K562 (cell line): ENCODE results near the gene TBC1D9. TPM values are rescaled to one million over a fixed set of nuclear protein-coding genes. Genes with fewer than 3 reads are reported as not detected.

Experiments
- ATAC-seq: fragments of 200-7000 bp; cut with Tn5 transposase; 3 replicates; pipeline ENCODE4 v1.9.1; 2020; ENCODE audit warnings: moderate library complexity
- BruUV-seq: library from RNA; stranded (reverse); fragments of 400-500 nt; replicated peaks from 2 replicates; lab custom pipeline; 2021; lab: Mats Ljungman, UMichigan
- CTCF ChIA-PET: fragments of 300-600 bp; formaldehyde crosslinking; extraction: SDS; loops from one replicate; lab custom pipeline; 2021; ENCODE audit warnings: low intra/inter-chr PET ratio; lab: Yijun Ruan, JAX
- POLR2A ChIA-PET: fragments of 300-600, 350-650 bp; sonication (Branson Sonifier 250); formaldehyde crosslinking; extraction: SDS; loops from one replicate; lab custom pipeline; 2021; ENCODE audit warnings: antibody characterized with exemption, inconsistent platforms; lab: Yijun Ruan, JAX
- DNase-seq, 4 experiments: peaks; one replicate each; pipeline versions ENCODE4 v3.0.0 to v3.0.0-alpha.2; 2011 to 2018; ENCODE audit warnings: low spot score in 3 of 4, mixed read lengths in 3 of 4; ENCODE audit errors: extremely low read depth in 1 of 4
- FAIRE-seq: peaks from 2 replicates; lab custom pipeline; 2011; peaks lifted over from hg19 to GRCh38; lab: Jason Lieb, UNC
- H2AFZ ChIP-seq: 2 replicates; pipeline ENCODE4 v1.6.0; 2011; ENCODE audit warnings: low read depth, low read length, control low read depth, inconsistent platforms
- H3K27ac ChIP-seq: fragments of 200-600 bp; 3 replicates; pipeline ENCODE4 v1.8.0; 2011; ENCODE audit warnings: low read depth, mild to moderate bottlenecking, control low read depth, inconsistent platforms, low read length, moderate library complexity, mixed read lengths; ENCODE audit errors: extremely low read depth
- H3K27me3 ChIP-seq, 2 experiments: fragments of 300-600 bp in 1 of 2; 2 replicates in 1 of 2; 3 replicates in 1 of 2; pipeline versions ENCODE4 v1.6.0 to v1.8.0; 2011; ENCODE audit warnings: inconsistent platforms in 2 of 2, low read length in 2 of 2, mild to moderate bottlenecking in 1 of 2, mixed read lengths in 1 of 2, moderate library complexity in 1 of 2; ENCODE audit not compliant: control insufficient read depth in 2 of 2, insufficient read depth in 2 of 2
- H3K36me3 ChIP-seq: fragments of 300-600 bp; 3 replicates; pipeline ENCODE4 v1.8.0; 2011; ENCODE audit warnings: mild to moderate bottlenecking, low read length, inconsistent platforms; ENCODE audit not compliant: control insufficient read depth, insufficient read depth
- H3K4me1 ChIP-seq, 2 experiments: fragments of 200-600 bp in 1 of 2; replicated peaks in 1 of 2; 2 replicates in 1 of 2; 3 replicates in 1 of 2; pipeline versions ENCODE4 v1.5.1 to v1.8.0; 2011; ENCODE audit warnings: inconsistent platforms in 2 of 2, low read length in 2 of 2, mild to moderate bottlenecking in 1 of 2, mixed read lengths in 1 of 2, moderate library complexity in 1 of 2; ENCODE audit not compliant: control insufficient read depth in 2 of 2, insufficient read depth in 2 of 2
- H3K4me2 ChIP-seq: 2 replicates; pipeline ENCODE4 v1.6.1; 2011; ENCODE audit warnings: low read length, control low read depth, inconsistent platforms, mixed read lengths; ENCODE audit not compliant: insufficient read depth
- H3K4me3 ChIP-seq: fragments of 200-600 bp; sonication (generic), shearing (Covaris generic); 2 replicates; pipeline ENCODE4 v1.5.1; 2016; ENCODE audit warnings: control low read depth, inconsistent platforms
- H3K79me2 ChIP-seq: fragments of 200-600 bp; 3 replicates; pipeline ENCODE4 v1.8.0; 2011; ENCODE audit warnings: low read length, inconsistent platforms; ENCODE audit not compliant: control insufficient read depth, insufficient read depth
- H3K9ac ChIP-seq, 2 experiments: 2 replicates each; pipeline versions ENCODE4 v1.6.0 to v1.6.1; 2011; ENCODE audit warnings: low read depth in 2 of 2, low read length in 2 of 2, control low read depth in 1 of 2, inconsistent platforms in 1 of 2, mild to moderate bottlenecking in 1 of 2, mixed read lengths in 1 of 2; ENCODE audit not compliant: insufficient read depth in 1 of 2
- H3K9me1 ChIP-seq: one replicate; pipeline ENCODE4 v1.6.0; 2011; ENCODE audit warnings: inconsistent platforms, mild to moderate bottlenecking, low read length, moderate library complexity; ENCODE audit not compliant: control insufficient read depth, insufficient read depth
- H3K9me3 ChIP-seq: replicated peaks from 2 replicates; pipeline ENCODE4 v1.5.1; 2011; ENCODE audit warnings: low read depth, low read length, inconsistent platforms; ENCODE audit not compliant: control insufficient read depth, insufficient read depth
- H4K20me1 ChIP-seq: replicated peaks from 2 replicates; pipeline ENCODE4 v1.6.1; 2011; ENCODE audit warnings: low read length, inconsistent platforms, mixed read lengths; ENCODE audit not compliant: control insufficient read depth, insufficient read depth
- CHD4 ChIP-seq: fragments of 200-600 bp; sonication (generic); IDR thresholded peaks from 3 replicates; pipeline ENCODE4 v1.6.1; 2012; ENCODE audit warnings: low read depth, mild to moderate bottlenecking, mixed read lengths, low read length, inconsistent platforms; ENCODE audit not compliant: insufficient read depth, insufficient replicate concordance, poor library complexity, severe bottlenecking
- CTCF ChIP-seq, 3 experiments: IDR thresholded peaks in 2 of 3; conservative IDR thresholded peaks in 1 of 3; 2 replicates each; pipeline ENCODE4 v1.5.1; 2011 to 2012; ENCODE audit warnings: low read length in 3 of 3, mild to moderate bottlenecking in 3 of 3, control low read depth in 2 of 3, improper control_type of control experiment in 1 of 3, inconsistent platforms in 1 of 3, low read depth in 1 of 3, mixed read lengths in 1 of 3, moderate library complexity in 1 of 3; ENCODE audit not compliant: insufficient read depth in 2 of 3
- DACH1 ChIP-seq: fragments of 450-650 bp; IDR thresholded peaks from 2 replicates; pipeline ENCODE4 v1.6.1; 2018; ENCODE audit not compliant: partially characterized antibody
- HEY1 ChIP-seq: fragments of 250-450 bp; sonication (Bioruptor Pico); IDR thresholded peaks from 2 replicates; pipeline ENCODE4 v1.5.0; 2020; ENCODE audit warnings: mild to moderate bottlenecking, moderate library complexity, borderline replicate concordance
- KAT2B ChIP-seq: IDR thresholded peaks from one replicate; pipeline ENCODE4 v1.6.1; 2012; ENCODE audit warnings: low read depth, mild to moderate bottlenecking, control low read depth, inconsistent platforms, low read length, moderate library complexity
- MCM2 ChIP-seq: fragments of 450-650 bp; IDR thresholded peaks from 2 replicates; pipeline ENCODE4 v1.6.1; 2017; ENCODE audit warnings: low read depth, mild to moderate bottlenecking
- NR2C2 ChIP-seq, 2 experiments: fragments of 200-800 bp in 1 of 2; sonication (Bioruptor generic) in 1 of 2; sonication (generic) in 1 of 2; formaldehyde crosslinking in 1 of 2; IDR thresholded peaks; 2 replicates each; pipeline versions ENCODE4 v1.6.1 to v1.8.0; 2016 to 2022; ENCODE audit warnings: mild to moderate bottlenecking in 1 of 2, missing compliant biosample characterization in 1 of 2, missing genetic modification characterization in 1 of 2, missing genetic modification reagents in 1 of 2
- PHF21A ChIP-seq: fragments of 450-650 bp; IDR thresholded peaks from 2 replicates; pipeline ENCODE4 v1.6.1; 2017; ENCODE audit warnings: low read depth, borderline replicate concordance
- RAD21 ChIP-seq, 2 experiments: fragments of 250-450 bp in 1 of 2; fragments of 450-650 bp in 1 of 2; sonication (Bioruptor Pico) in 1 of 2; formaldehyde crosslinking in 1 of 2; IDR thresholded peaks in 1 of 2; conservative IDR thresholded peaks in 1 of 2; 2 replicates each; pipeline versions ENCODE4 v1.4.0 to v1.8.0; 2020 to 2022; ENCODE audit warnings: mild to moderate bottlenecking in 2 of 2, moderate library complexity in 1 of 2
- SREBF1 ChIP-seq: fragments of 150-350 bp; IDR thresholded peaks from 2 replicates; pipeline ENCODE4 v1.6.1; 2014; ENCODE audit warnings: antibody characterized with exemption, low read depth, low read length, borderline replicate concordance
- TCF3 ChIP-seq: sonication (generic); formaldehyde crosslinking; IDR thresholded peaks from 2 replicates; pipeline ENCODE4 v1.4.0; 2020; ENCODE audit warnings: mild to moderate bottlenecking, missing genetic modification reagents
- ZNF143 ChIP-seq: sonication (generic); formaldehyde crosslinking; IDR thresholded peaks from 2 replicates; pipeline ENCODE4 v1.9.0; 2022; ENCODE audit warnings: mild to moderate bottlenecking, missing genetic modification reagents
- ZNF668 ChIP-seq: fragments of 250-450 bp; sonication (Bioruptor Pico); IDR thresholded peaks from 2 replicates; pipeline ENCODE4 v1.8.0; 2022; ENCODE audit warnings: mild to moderate bottlenecking, inconsistent platforms
- WGBS: fragments of 100-300 bp; shearing (Covaris generic); methylation state at CpG from one replicate; pipeline ENCODE4 v1.1.6; 2016; ENCODE audit warnings: low coverage, mixed read lengths; ENCODE audit not compliant: insufficient coverage; ENCODE audit errors: missing lambda C conversion rate; 5-methylcytosine and 5-hydroxymethylcytosine counted together
- in situ Hi-C: fragments of 300-500 bp; cut with MboI; formaldehyde crosslinking; loops from 4 replicates; pipeline ENCODE4 v1.15.0; 2018; ENCODE audit warnings: inconsistent platforms, mixed read lengths
- intact Hi-C: fragments of 100-400 bp; cut with micrococcal nuclease; formaldehyde crosslinking; loops from 2 replicates; pipeline ENCODE4 v1.14.2; 2022
- polyA plus RNA-seq, 8 experiments: library from polyadenylated mRNA; depleted of rRNA in 4 of 8; stranded (reverse) in 5 of 8; unstranded in 3 of 8; fragments of >200 nt; fragmentation: Nextera tagmentation in 2 of 8; fragmentation: Illumina TruSeq in 1 of 8; extraction: Ambion mirVana in 2 of 8; extraction: Trizol in 1 of 8; gene quantifications; 2 replicates each; pipeline versions ENCODE4 v1.2.1 to v1.2.3, GENCODE V29; 2011 to 2014; ENCODE audit warnings: inconsistent platforms in 1 of 8, missing spikeins in 1 of 8
- total RNA-seq, 7 experiments: library from RNA; depleted of rRNA in 6 of 7; stranded (reverse); fragments of >200 nt in 6 of 7; fragmentation: Illumina TruSeq in 2 of 7; extraction: Trizol in 2 of 7; gene quantifications; 2 replicates each; pipeline versions ENCODE4 v1.2.1 to v1.2.3, GENCODE V29; 2011 to 2021; ENCODE audit warnings: low replicate concordance in 1 of 7
- TF ChIP-seq, protein P1 (sequence below), 3 experiments: fragments of 200-800 bp in 1 of 3; fragments of 250-450 bp in 1 of 3; fragments of 450-650 bp in 1 of 3; sonication (Bioruptor Pico) in 1 of 3; sonication (Bioruptor generic) in 1 of 3; formaldehyde crosslinking in 1 of 3; IDR thresholded peaks; 2 replicates each; pipeline versions ENCODE4 v1.6.1 to v1.8.0; 2016 to 2022; ENCODE audit warnings: mild to moderate bottlenecking in 2 of 3, missing genetic modification characterization in 2 of 3, missing compliant biosample characterization in 1 of 3, moderate library complexity in 1 of 3

The TBC1D9 gene
- total and polyA plus RNA-seq, 9 of the 15 experiments (the other 6 are each of a cell fraction or from before 2014, with no cell fraction given), result 0.13 TPM; not detected in 8

GRCh38 chr4:140607852-140608251 is 148.3 kb downstream of the TBC1D9 start:
- Histone ChIP-seq H3K9ac (no peak overlapping the region), H3K27ac (no peak overlapping the region), H3K27me3 (peaks cover 7 to 16% of the 10 kb centered on the region in 2 experiments; a peak in 3 of 5 replicates), H4K20me1 (no peaks in the 10 kb centered on the region), H3K79me2 (no peaks in the 10 kb centered on the region), H3K4me2 (no peak overlapping the region), H3K9me1 (no peaks in the 10 kb centered on the region), H2AFZ (no peak overlapping the region), H3K4me1 (no peaks in the 10 kb centered on the region), H3K36me3 (no peaks in the 10 kb centered on the region), H3K4me3 (no peak overlapping the region), H3K9me3 (no peaks in the 10 kb centered on the region)
- CTCF ChIA-PET, result interaction anchor here (3.9 kb wide), 1 partner anchor 248 kb away, joined by 51 read pairs; no protein-coding TSS in a partner anchor
- in situ Hi-C loops (loop anchor here (5.0 kb wide), 1 partner anchor 246 kb away; no protein-coding TSS in a partner anchor), intact Hi-C loops (no loop called here)
- BruUV-seq, result no TSS peak
- POLR2A ChIA-PET, result no interaction called here
- no peak for TF ChIP-seq PHF21A
- TF ChIP-seq RAD21 (CRISPR knock-in tag; conservative IDR thresholded peaks at IDR 0.05 in 1 of 2, IDR thresholded peaks at IDR 0.05 in 1 of 2), result no peak
- TF ChIP-seq KAT2B, result no peak
- TF ChIP-seq SREBF1, result no peak
- no peak for TF ChIP-seq MCM2
- TF ChIP-seq, protein P1, sequence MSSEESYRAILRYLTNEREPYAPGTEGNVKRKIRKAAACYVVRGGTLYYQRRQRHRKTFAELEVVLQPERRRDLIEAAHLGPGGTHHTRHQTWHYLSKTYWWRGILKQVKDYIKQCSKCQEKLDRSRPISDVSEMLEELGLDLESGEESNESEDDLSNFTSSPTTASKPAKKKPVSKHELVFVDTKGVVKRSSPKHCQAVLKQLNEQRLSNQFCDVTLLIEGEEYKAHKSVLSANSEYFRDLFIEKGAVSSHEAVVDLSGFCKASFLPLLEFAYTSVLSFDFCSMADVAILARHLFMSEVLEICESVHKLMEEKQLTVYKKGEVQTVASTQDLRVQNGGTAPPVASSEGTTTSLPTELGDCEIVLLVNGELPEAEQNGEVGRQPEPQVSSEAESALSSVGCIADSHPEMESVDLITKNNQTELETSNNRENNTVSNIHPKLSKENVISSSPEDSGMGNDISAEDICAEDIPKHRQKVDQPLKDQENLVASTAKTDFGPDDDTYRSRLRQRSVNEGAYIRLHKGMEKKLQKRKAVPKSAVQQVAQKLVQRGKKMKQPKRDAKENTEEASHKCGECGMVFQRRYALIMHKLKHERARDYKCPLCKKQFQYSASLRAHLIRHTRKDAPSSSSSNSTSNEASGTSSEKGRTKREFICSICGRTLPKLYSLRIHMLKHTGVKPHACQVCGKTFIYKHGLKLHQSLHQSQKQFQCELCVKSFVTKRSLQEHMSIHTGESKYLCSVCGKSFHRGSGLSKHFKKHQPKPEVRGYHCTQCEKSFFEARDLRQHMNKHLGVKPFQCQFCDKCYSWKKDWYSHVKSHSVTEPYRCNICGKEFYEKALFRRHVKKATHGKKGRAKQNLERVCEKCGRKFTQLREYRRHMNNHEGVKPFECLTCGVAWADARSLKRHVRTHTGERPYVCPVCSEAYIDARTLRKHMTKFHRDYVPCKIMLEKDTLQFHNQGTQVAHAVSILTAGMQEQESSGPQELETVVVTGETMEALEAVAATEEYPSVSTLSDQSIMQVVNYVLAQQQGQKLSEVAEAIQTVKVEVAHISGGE (CRISPR knock-in tag; IDR thresholded peaks at IDR 0.05), result no peak
- TF ChIP-seq DACH1, result no peak
- no peak for TF ChIP-seq ZNF668 (CRISPR knock-in tag)
- TF ChIP-seq ZNF143 (CRISPR knock-in tag), result no peak
- TF ChIP-seq NR2C2 (CRISPR knock-in tag; IDR thresholded peaks at IDR 0.05), result no peak
- no peak for TF ChIP-seq NR2C2 (tag; IDR thresholded peaks at IDR 0.05)
- no peak for TF ChIP-seq CHD4
- TF ChIP-seq HEY1, result no peak
- TF ChIP-seq CTCF (IDR thresholded peaks at IDR 0.05 in 2 of 3, conservative IDR thresholded peaks at IDR 0.05 in 1 of 3; ENCODE audit: insufficient read depth in 2 of 3, low read depth in 1 of 3, low read length in 3 of 3), result no peak
- no peak for TF ChIP-seq TCF3 (CRISPR knock-in tag)
- ATAC-seq (no peak), FAIRE-seq (no peak), DNase-seq (no peak)
- 0% methylated on average over 4 of the region's 4 CpGs for WGBS
